HG03196 (cell line): Measurements from ENCODE around the gene RASSF3.

Experiments
- ATAC-seq: cut with Tn5 transposase; IDR thresholded peaks from one replicate; pipeline ENCODE4 v1.9.1; 2021; ENCODE audit not compliant: unreplicated experiment

RASSF3 gene

GRCh38 chr12:64667793-64668192 is 57.5 kb downstream of the RASSF3 start:
- ATAC-seq, result no peak

- peak; percentile 57 for ATAC-seq
Measured at GRCh38 chr12:64669270-64669842, 59.1 kb downstream of the RASSF3 start.

GRCh38 chr12:64670019-64670418 is 59.7 kb downstream of the RASSF3 start:
- no peak for ATAC-seq

- no peak for ATAC-seq
Measured at GRCh38 chr12:64670919-64671639, 60.8 kb downstream of the RASSF3 start.

- no peak for ATAC-seq
Measured at GRCh38 chr12:64671681-64672080, 61.4 kb downstream of the RASSF3 start.

GRCh38 chr12:64672925-64673409 is 62.7 kb downstream of the RASSF3 start:
- no peak for ATAC-seq

- no peak for ATAC-seq
Measured at GRCh38 chr12:64673490-64674169, 63.3 kb downstream of the RASSF3 start.

GRCh38 chr12:64674367-64674922 is 64.2 kb downstream of the RASSF3 start:
- ATAC-seq, result no peak

- no peak for ATAC-seq
Measured at GRCh38 chr12:64675795-64676194, 65.5 kb downstream of the RASSF3 start.

GRCh38 chr12:64678248-64678647 is 68.0 kb downstream of the RASSF3 start:
- no peak for ATAC-seq

GRCh38 chr12:64678835-64679234 is 68.5 kb downstream of the RASSF3 start:
- ATAC-seq, result no peak

GRCh38 chr12:64679487-64680001 is 69.2 kb downstream of the RASSF3 start:
- peak; percentile 47 for ATAC-seq

- no peak for ATAC-seq
Measured at GRCh38 chr12:64680235-64680634, 69.9 kb downstream of the RASSF3 start.

GRCh38 chr12:64681200-64682052 is 71.1 kb downstream of the RASSF3 start:
- no peak for ATAC-seq

- no peak for ATAC-seq
Measured at GRCh38 chr12:64682572-64683277, 72.4 kb downstream of the RASSF3 start.

GRCh38 chr12:64683816-64684543 is 73.7 kb downstream of the RASSF3 start:
- no peak for ATAC-seq

- ATAC-seq, result no peak
Measured at GRCh38 chr12:64685050-64685449, 74.8 kb downstream of the RASSF3 start.

- no peak for ATAC-seq
Measured at GRCh38 chr12:64685605-64686004, 75.3 kb downstream of the RASSF3 start.

- no peak for ATAC-seq
Measured at GRCh38 chr12:64687816-64688215, 77.5 kb downstream of the RASSF3 start.
